GM12878 (cell line): ENCODE measurements around the gene CPNE5. TPM values are rescaled to one million over a fixed set of nuclear protein-coding genes. Genes with fewer than 3 reads are reported as not detected.

ENCODE experiments used
- ATAC-seq: fragments of 200-7000 bp; cut with Tn5 transposase; 3 replicates; pipeline ENCODE4 v1.9.1; 2020; ENCODE audit warnings: mild to moderate bottlenecking, moderate library complexity
- BruUV-seq: library from RNA; stranded (reverse); fragments of 400-500 nt; replicated peaks from 2 replicates; lab custom pipeline; 2021; lab: Mats Ljungman, UMichigan
- CTCF ChIA-PET: fragments of 300-600 bp; sonication (Branson Sonifier 250); formaldehyde crosslinking; extraction: SDS; loops from one replicate; lab custom pipeline; 2021; ENCODE audit warnings: inconsistent platforms; lab: Yijun Ruan, JAX
- POLR2A ChIA-PET: fragments of 350-600 bp; formaldehyde crosslinking; extraction: SDS; loops from one replicate; lab custom pipeline; 2021; ENCODE audit warnings: inconsistent platforms; lab: Charles Lee
- RAD21 ChIA-PET: fragments of 300-600 bp; sonication (Branson Sonifier 250); formaldehyde crosslinking; loops from one replicate; lab custom pipeline; 2023; ENCODE audit warnings: antibody characterized with exemption; ENCODE audit not compliant: unreplicated experiment; lab: Charles Lee
- SMC1A ChIA-PET: fragments of 300-600 bp; sonication (Branson Sonifier 250); formaldehyde crosslinking; loops from one replicate; lab custom pipeline; 2023; ENCODE audit not compliant: unreplicated experiment, uncharacterized antibody; lab: Charles Lee
- DNase-seq: peaks from one replicate; pipeline ENCODE4 v3.0.0-alpha.2; 2011; ENCODE audit warnings: low read depth, low spot score
- FAIRE-seq: peaks from 3 replicates; lab custom pipeline; 2011; peaks lifted over from hg19 to GRCh38; lab: Jason Lieb, UNC
- H2AFZ ChIP-seq: 2 replicates; pipeline ENCODE4 v1.6.0; 2011; ENCODE audit warnings: low read depth, low read length, control low read depth; ENCODE audit not compliant: control insufficient read depth
- H3K27ac ChIP-seq: 2 replicates; pipeline ENCODE4 v1.5.1; 2011; ENCODE audit warnings: control low read depth; ENCODE audit not compliant: control insufficient read depth, insufficient read depth
- H3K27me3 ChIP-seq, 2 experiments: replicated peaks in 1 of 2; 2 replicates each; pipeline versions ENCODE4 v1.6.0 to v1.6.1; 2011; ENCODE audit warnings: low read length in 1 of 2; ENCODE audit not compliant: control insufficient read depth in 2 of 2, insufficient read depth in 2 of 2
- H3K36me3 ChIP-seq, 2 experiments: 2 replicates each; pipeline ENCODE4 v1.5.1; 2011; ENCODE audit warnings: low read length in 1 of 2; ENCODE audit not compliant: control insufficient read depth in 2 of 2, insufficient read depth in 2 of 2
- H3K4me1 ChIP-seq: 2 replicates; pipeline ENCODE4 v1.6.1; 2011; ENCODE audit warnings: mild to moderate bottlenecking, low read length, moderate library complexity, mixed read lengths; ENCODE audit not compliant: control insufficient read depth, insufficient read depth
- H3K4me2 ChIP-seq: 2 replicates; pipeline ENCODE4 v1.6.0; 2011; ENCODE audit warnings: control low read depth; ENCODE audit not compliant: control insufficient read depth, insufficient read depth
- H3K4me3 ChIP-seq: fragments of 200-600 bp; sonication (generic); 2 replicates; pipeline ENCODE4 v1.5.1; 2016
- H3K79me2 ChIP-seq: 2 replicates; pipeline ENCODE4 v1.6.0; 2011; ENCODE audit warnings: low read length; ENCODE audit not compliant: control insufficient read depth, insufficient read depth
- H3K9ac ChIP-seq: 2 replicates; pipeline ENCODE4 v1.8.0; 2011; ENCODE audit warnings: low read length, control low read depth, mixed read lengths; ENCODE audit not compliant: control insufficient read depth, insufficient read depth
- H3K9me3 ChIP-seq: replicated peaks from 3 replicates; pipeline ENCODE4 v1.5.1; 2011; ENCODE audit warnings: mild to moderate bottlenecking, low read length; ENCODE audit not compliant: control insufficient read depth, insufficient read depth
- H4K20me1 ChIP-seq: 2 replicates; pipeline ENCODE4 v1.6.0; 2011; ENCODE audit not compliant: control insufficient read depth, insufficient read depth
- ATF3 ChIP-seq: IDR thresholded peaks from 2 replicates; pipeline ENCODE4 v1.6.1; 2011; ENCODE audit warnings: low read depth, mild to moderate bottlenecking, low read length, moderate library complexity, borderline replicate concordance; ENCODE audit errors: extremely low read depth
- ATF7 ChIP-seq: fragments of 450-650 bp; IDR thresholded peaks from 2 replicates; pipeline ENCODE4 v1.6.1; 2016; ENCODE audit warnings: low read depth, mild to moderate bottlenecking
- BCL11A ChIP-seq: IDR thresholded peaks from 2 replicates; pipeline ENCODE4 v1.6.1; 2011; ENCODE audit warnings: low read depth, low read length
- CHD4 ChIP-seq: fragments of 200-600 bp; sonication (generic); IDR thresholded peaks from 2 replicates; pipeline ENCODE4 v1.6.1; 2016; ENCODE audit warnings: mild to moderate bottlenecking
- CTCF ChIP-seq, 3 experiments: IDR thresholded peaks in 2 of 3; conservative IDR thresholded peaks in 1 of 3; 2 replicates each; pipeline ENCODE4 v1.5.1; 2011; ENCODE audit warnings: low read depth in 3 of 3, low read length in 3 of 3, mild to moderate bottlenecking in 3 of 3, control low read depth in 2 of 3, moderate library complexity in 2 of 3, inconsistent platforms in 1 of 3, mixed read lengths in 1 of 3; ENCODE audit not compliant: control insufficient read depth in 2 of 3, insufficient read depth in 1 of 3; ENCODE audit errors: extremely low read depth in 1 of 3
- E4F1 ChIP-seq: fragments of 450-650 bp; IDR thresholded peaks from 2 replicates; pipeline ENCODE4 v1.6.1; 2018; ENCODE audit warnings: borderline replicate concordance, mild to moderate bottlenecking; ENCODE audit not compliant: partially characterized antibody
- IKZF1 ChIP-seq: fragments of 450-650 bp; conservative IDR thresholded peaks from 2 replicates; pipeline ENCODE4 v1.6.1; 2017; ENCODE audit warnings: antibody characterized with exemption, mild to moderate bottlenecking
- MEF2A ChIP-seq: IDR thresholded peaks from 2 replicates; pipeline ENCODE4 v1.6.1; 2011; ENCODE audit warnings: low read depth, mild to moderate bottlenecking, low read length, moderate library complexity; ENCODE audit not compliant: insufficient read depth
- NKRF ChIP-seq: fragments of 450-650 bp; conservative IDR thresholded peaks from 2 replicates; pipeline ENCODE4 v1.6.1; 2017; ENCODE audit warnings: mild to moderate bottlenecking, moderate library complexity
- POU2F2 ChIP-seq: IDR thresholded peaks from 3 replicates; pipeline ENCODE4 v1.6.1; 2011; ENCODE audit warnings: low read depth, mild to moderate bottlenecking, low read length, borderline replicate concordance
- REST ChIP-seq: IDR thresholded peaks from 2 replicates; pipeline ENCODE4 v1.6.1; 2012; ENCODE audit warnings: mild to moderate bottlenecking, low read depth, low read length
- WGBS: methylation state at CpG from one replicate; pipeline ENCODE4 v1.1.6; 2016; ENCODE audit warnings: low lambda C conversion rate; ENCODE audit not compliant: insufficient replicate concordance, insufficient coverage; ENCODE audit errors: missing lambda C conversion rate; 5-methylcytosine and 5-hydroxymethylcytosine counted together
- in situ Hi-C: fragments of 300-500 bp; cut with MboI; formaldehyde crosslinking; loops from 9 replicates; pipeline ENCODE4 v1.14.3; 2018; ENCODE audit warnings: mixed read lengths
- intact Hi-C: fragments of 100-400 bp; cut with micrococcal nuclease; formaldehyde crosslinking; loops from one replicate; pipeline ENCODE4 v1.14.2; 2022; ENCODE audit not compliant: unreplicated experiment
- polyA plus RNA-seq, 11 experiments: library from polyadenylated mRNA; depleted of rRNA in 4 of 11; unstranded in 6 of 11; stranded (reverse) in 5 of 11; fragments of >200 nt; fragmentation: Nextera tagmentation in 4 of 11; fragmentation: Illumina TruSeq in 1 of 11; extraction: Ambion mirVana in 4 of 11; extraction: Trizol in 1 of 11; gene quantifications; 1 replicate in 1 of 11; 2 replicates in 10 of 11; pipeline versions ENCODE4 v1.2.1 to v1.2.3, GENCODE V29; 2011 to 2016; ENCODE audit warnings: inconsistent platforms in 2 of 11, missing spikeins in 2 of 11, low read depth in 1 of 11
- total RNA-seq, 4 experiments: library from RNA; depleted of rRNA in 3 of 4; stranded (reverse); fragments of >200 nt in 3 of 4; fragmentation: Illumina TruSeq in 1 of 4; extraction: Trizol in 1 of 4; gene quantifications; 2 replicates each; pipeline versions ENCODE4 v1.2.1 to v1.2.3, GENCODE V29; 2013 to 2021

CPNE5 gene
- total and polyA plus RNA-seq, 10 of the 15 experiments (the other 5 are each of a cell fraction or from before 2014, with no cell fraction given) = 2.4 to 39.1 (median 18.2) TPM

- TF ChIP-seq NKRF (no peak), E4F1 (no peak), MEF2A (no peak), CHD4 (no peak), BCL11A (no peak), ATF3 (no peak)
Observed at GRCh38 chr6:36855750-36856149, 16.5 kb upstream of the CPNE5 start (continued).

GRCh38 chr6:36853325-36853724 is 14.1 kb upstream of the CPNE5 start:
- Histone ChIP-seq H3K9ac (no peak overlapping the region), H3K36me3 (peaks cover 12 to 13% of the 10 kb centered on the region in 2 experiments; a peak in 3 of 4 replicates), H4K20me1 (no peaks in the 10 kb centered on the region), H3K9me3 (no peaks in the 10 kb centered on the region; the same call in 2 of the 3 replicates), H3K4me2 (no peak overlapping the region), H2AFZ (no peak overlapping the region), H3K79me2 (no peaks in the 10 kb centered on the region; the same call in 1 of the 2 replicates), H3K4me1 (no peaks in the 10 kb centered on the region), H3K27ac (no peak overlapping the region), H3K27me3 (no peaks in the 10 kb centered on the region), H3K4me3 (no peak overlapping the region)
- RAD21 ChIA-PET = interaction anchor here (1.3 to 6.2 kb wide), 4 partner anchors 32 to 164 kb away, joined by 3 to 49 read pairs (median 12); no protein-coding TSS in a partner anchor
- FAIRE-seq (no peak), ATAC-seq (no peak), DNase-seq (no peak)
- CTCF ChIA-PET = interaction anchor here (0.9 to 5.4 kb wide), 12 partner anchors 7 to 357 kb away, joined by 3 to 147 read pairs (median 8); partner anchors contain the start of gene PPIL1
- in situ Hi-C loops (no loop called here), intact Hi-C loops (loop anchor here (5.0 to 10.0 kb wide), 2 partner anchors 71 to 229 kb away; no protein-coding TSS in a partner anchor)
- WGBS = 88% methylated on average over 5 of the region's 5 CpGs
- BruUV-seq = no TSS peak
- SMC1A ChIA-PET = interaction anchor here (2.5 to 7.2 kb wide), 4 partner anchors 22 to 165 kb away, joined by 9 to 106 read pairs (median 12); partner anchors contain the start of gene PPIL1
- POLR2A ChIA-PET = no interaction called here
- TF ChIP-seq IKZF1 (no peak), CTCF (IDR thresholded peaks at IDR 0.05 in 2 of 3, conservative IDR thresholded peaks at IDR 0.05 in 1 of 3; ENCODE audit: control insufficient read depth in 2 of 3, extremely low read depth in 1 of 3, insufficient read depth in 1 of 3, low read depth in 3 of 3, low read length in 3 of 3) (no peak), POU2F2 (no peak), ATF7 (no peak), REST (no peak)
